H9 (cell line): ENCODE measurements around the gene RXYLT1. TPM values are rescaled to one million over a fixed set of nuclear protein-coding genes. Genes with fewer than 3 reads are reported as not detected.
A peak's percentile ranks its signal among the peaks of the same experiment; 100 is the strongest.

Experiments used
- DNase-seq: peaks from one replicate; pipeline ENCODE4 v3.0.0-alpha.2; 2017
- H2AFZ ChIP-seq: one replicate; pipeline ENCODE4 v1.6.1; 2013; ENCODE audit warnings: mild to moderate bottlenecking, low read length, control low read depth, moderate library complexity
- H2AK5ac ChIP-seq: 2 replicates; pipeline ENCODE4 v1.6.1; 2013; ENCODE audit warnings: low read length, control low read depth, mixed read lengths; ENCODE audit not compliant: insufficient read length
- H2BK120ac ChIP-seq: one replicate; pipeline ENCODE4 v1.6.1; 2013; ENCODE audit warnings: low read depth, mild to moderate bottlenecking, low read length, control low read depth, inconsistent platforms; ENCODE audit not compliant: poor library complexity, severe bottlenecking
- H2BK12ac ChIP-seq: 2 replicates; pipeline ENCODE4 v1.6.1; 2013; ENCODE audit warnings: low read length, control low read depth, mixed read lengths, low read depth; ENCODE audit not compliant: insufficient read length
- H2BK15ac ChIP-seq: 2 replicates; pipeline ENCODE4 v1.6.1; 2013; ENCODE audit warnings: low read depth, low read length, control low read depth
- H2BK20ac ChIP-seq: one replicate; pipeline ENCODE4 v1.6.1; 2013; ENCODE audit warnings: low read depth, mild to moderate bottlenecking, low read length, control low read depth, inconsistent platforms; ENCODE audit not compliant: poor library complexity, severe bottlenecking
- H2BK5ac ChIP-seq: 2 replicates; pipeline ENCODE4 v1.6.1; 2013; ENCODE audit warnings: low read length, control low read depth, mixed read lengths; ENCODE audit not compliant: insufficient read length
- H3K14ac ChIP-seq: 2 replicates; pipeline ENCODE4 v1.6.1; 2013; ENCODE audit warnings: low read length, control low read depth; ENCODE audit not compliant: insufficient read depth
- H3K18ac ChIP-seq: 2 replicates; pipeline ENCODE4 v1.6.1; 2013; ENCODE audit warnings: low read depth, mild to moderate bottlenecking, mixed read lengths, low read length, control low read depth; ENCODE audit not compliant: insufficient read length
- H3K23ac ChIP-seq: 2 replicates; pipeline ENCODE4 v1.6.1; 2013; ENCODE audit warnings: low read length, control low read depth, mixed read lengths, low read depth; ENCODE audit not compliant: insufficient read length
- H3K23me2 ChIP-seq: 2 replicates; pipeline ENCODE4 v1.6.1; 2013; ENCODE audit warnings: low read depth, mild to moderate bottlenecking, mixed read lengths, low read length, control low read depth; ENCODE audit not compliant: insufficient read length, poor library complexity, severe bottlenecking
- H3K27ac ChIP-seq: 2 replicates; pipeline ENCODE4 v1.5.1; 2013; ENCODE audit warnings: low read length, control low read depth, mixed read lengths, low read depth; ENCODE audit not compliant: insufficient read length
- H3K27me3 ChIP-seq: 2 replicates; pipeline ENCODE4 v1.6.1; 2013; ENCODE audit warnings: low read length, control low read depth, inconsistent platforms; ENCODE audit not compliant: insufficient read depth
- H3K4ac ChIP-seq: 2 replicates; pipeline ENCODE4 v1.6.1; 2013; ENCODE audit warnings: low read depth, mild to moderate bottlenecking, control low read depth, inconsistent platforms, low read length, moderate library complexity
- H3K4me1 ChIP-seq: 2 replicates; pipeline ENCODE4 v1.6.1; 2013; ENCODE audit warnings: low read length, control low read depth, inconsistent platforms; ENCODE audit not compliant: insufficient read depth
- H3K4me2 ChIP-seq: 2 replicates; pipeline ENCODE4 v1.6.1; 2013; ENCODE audit warnings: low read length, control low read depth, mixed read lengths; ENCODE audit not compliant: insufficient read length, insufficient read depth
- H3K56ac ChIP-seq: 2 replicates; pipeline ENCODE4 v1.6.1; 2013; ENCODE audit warnings: low read depth, mild to moderate bottlenecking, mixed read lengths, low read length, control low read depth; ENCODE audit not compliant: insufficient read length
- H3K79me1 ChIP-seq: 2 replicates; pipeline ENCODE4 v1.6.1; 2013; ENCODE audit warnings: low read depth, mild to moderate bottlenecking, moderate library complexity, low read length, control low read depth, inconsistent platforms; ENCODE audit not compliant: insufficient read depth, poor library complexity, severe bottlenecking
- H3K79me2 ChIP-seq: 2 replicates; pipeline ENCODE4 v1.6.1; 2013; ENCODE audit warnings: low read length, control low read depth, inconsistent platforms; ENCODE audit not compliant: insufficient read depth
- H3K9ac ChIP-seq: 2 replicates; pipeline ENCODE4 v1.6.1; 2013; ENCODE audit warnings: low read length, control low read depth, mixed read lengths; ENCODE audit not compliant: insufficient read length; ENCODE audit errors: extremely low read depth
- H3K9me3 ChIP-seq: one replicate; pipeline ENCODE4 v1.6.1; 2013; ENCODE audit warnings: low read depth, low read length, inconsistent platforms; ENCODE audit not compliant: control insufficient read depth
- H3T11ph ChIP-seq: one replicate; pipeline ENCODE4 v1.6.1; 2013; ENCODE audit warnings: mild to moderate bottlenecking, low read length, control low read depth, inconsistent platforms
- H4K20me1 ChIP-seq: one replicate; pipeline ENCODE4 v1.6.1; 2013; ENCODE audit not compliant: control insufficient read depth, insufficient read length, insufficient read depth
- H4K5ac ChIP-seq: 2 replicates; pipeline ENCODE4 v1.6.1; 2013; ENCODE audit warnings: low read depth, mild to moderate bottlenecking, mixed read lengths, low read length, control low read depth; ENCODE audit not compliant: insufficient read length
- H4K8ac ChIP-seq: replicated peaks from 2 replicates; pipeline ENCODE4 v1.6.1; 2013; ENCODE audit warnings: low read length, control low read depth, mixed read lengths, low read depth; ENCODE audit not compliant: insufficient read length
- H4K91ac ChIP-seq: 2 replicates; pipeline ENCODE4 v1.6.1; 2013; ENCODE audit warnings: low read depth, mild to moderate bottlenecking, moderate library complexity, mixed read lengths, low read length, control low read depth; ENCODE audit not compliant: insufficient read length
- H3K27ac Mint-ChIP-seq, 3 experiments: 2 replicates in 2 of 3; 3 replicates in 1 of 3; pipeline ENCODE4 v1.8.0; 2020 to 2021; ENCODE audit warnings: mixed read lengths in 3 of 3, mild to moderate bottlenecking in 1 of 3, moderate library complexity in 1 of 3
- H3K27me3 Mint-ChIP-seq: 2 replicates; pipeline ENCODE4 v1.8.0; 2021; ENCODE audit warnings: low read depth, mild to moderate bottlenecking, moderate library complexity, mixed read lengths
- H3K36me3 Mint-ChIP-seq, 3 experiments: 2 replicates in 2 of 3; 3 replicates in 1 of 3; pipeline ENCODE4 v1.8.0; 2020 to 2021; ENCODE audit warnings: low read depth in 3 of 3, mixed read lengths in 3 of 3; ENCODE audit not compliant: insufficient read depth in 1 of 3
- H3K4me1 Mint-ChIP-seq, 2 experiments: 2 replicates each; pipeline ENCODE4 v1.8.0; 2020; ENCODE audit warnings: mixed read lengths in 2 of 2
- H3K4me3 Mint-ChIP-seq, 2 experiments: 2 replicates in 1 of 2; 3 replicates in 1 of 2; pipeline ENCODE4 v1.8.0; 2020 to 2021; ENCODE audit warnings: mild to moderate bottlenecking in 2 of 2, mixed read lengths in 2 of 2, moderate library complexity in 1 of 2
- H3K9me3 Mint-ChIP-seq, 2 experiments: 2 replicates in 1 of 2; 3 replicates in 1 of 2; pipeline ENCODE4 v1.8.0; 2020; ENCODE audit warnings: mild to moderate bottlenecking in 2 of 2, mixed read lengths in 2 of 2, moderate library complexity in 1 of 2
- WGBS: extraction: QIAGEN DNeasy Blood & Tissue Kit; methylation state at CpG from one replicate; pipeline ENCODE4 v1.1.7; 2013; ENCODE audit warnings: missing lambda C conversion rate, low lambda C conversion rate, mixed read lengths; ENCODE audit not compliant: insufficient read length; ENCODE audit errors: extremely low coverage; 5-methylcytosine and 5-hydroxymethylcytosine counted together
- total RNA-seq: library from RNA; stranded (reverse); gene quantifications from 2 replicates; pipeline ENCODE4 v1.2.1, GENCODE V29; 2021
- TF ChIP-seq, protein P1 (sequence below): fragments of 200-600 bp; sonication (generic); conservative IDR thresholded peaks from 3 replicates; pipeline ENCODE4 v1.8.0; 2021; ENCODE audit warnings: antibody characterized with exemption, mild to moderate bottlenecking

Gene RXYLT1
- total RNA-seq, 1 experiment from 2014 or later: 10.1 TPM

DNA sequence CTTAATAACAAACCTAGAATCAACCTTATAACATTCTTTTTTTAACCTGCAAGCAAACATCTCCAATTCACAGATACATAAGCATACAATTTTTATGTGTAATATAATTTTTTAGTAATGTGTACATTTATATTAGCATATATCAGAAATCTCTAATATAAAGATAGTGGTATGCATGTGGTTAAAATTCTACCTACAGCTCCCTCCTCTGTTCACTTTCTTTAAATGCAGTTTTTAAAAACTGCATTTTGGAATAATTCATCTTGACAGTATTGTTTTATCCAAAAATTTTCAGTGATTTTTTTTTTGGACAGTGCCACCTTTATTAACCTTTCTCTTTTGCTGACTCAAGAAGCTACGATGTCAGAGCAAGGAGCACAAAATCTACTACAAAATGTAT, 13.2 kb upstream of the RXYLT1 start:
- no peaks in the 10 kb centered on the region for H3K27me3 ChIP-seq
- H2BK15ac ChIP-seq: no peak overlapping the region
- no peaks in the 10 kb centered on the region for H3K23me2 ChIP-seq
- no peak overlapping the region for H2BK120ac ChIP-seq
- H3T11ph ChIP-seq: no peak overlapping the region
- no peak overlapping the region for H4K5ac ChIP-seq
- no peak overlapping the region for H3K14ac ChIP-seq
- H2BK5ac ChIP-seq: no peak overlapping the region
- H3K79me1 ChIP-seq: no peaks in the 10 kb centered on the region
- no peak overlapping the region for H3K4ac ChIP-seq
- no peak overlapping the region for H3K18ac ChIP-seq
- Mint-ChIP-seq H3K27me3 (no peaks in the 10 kb centered on the region), H3K27ac (no peak overlapping the region), H3K4me3 (no peak overlapping the region), H3K4me1 (no peaks in the 10 kb centered on the region), H3K9me3 (peaks cover 8 to 10% of the 10 kb centered on the region in 2 experiments; a peak in 4 of 5 replicates), H3K36me3 (peaks cover 0 to 4% (median 0%) of the 10 kb centered on the region in 3 experiments; a peak in 1 of 7 replicates)
- H3K4me1 ChIP-seq: no peaks in the 10 kb centered on the region
- H3K9ac ChIP-seq: no peak overlapping the region
- no peaks in the 10 kb centered on the region for H3K9me3 ChIP-seq
- no peaks in the 10 kb centered on the region for H3K79me2 ChIP-seq
- H4K8ac ChIP-seq: no peak overlapping the region
- H4K20me1 ChIP-seq: no peaks in the 10 kb centered on the region
- no peak overlapping the region for H2BK20ac ChIP-seq
- no peak overlapping the region for H4K91ac ChIP-seq
- H3K27ac ChIP-seq: no peak overlapping the region
- H3K4me2 ChIP-seq: no peak overlapping the region
- no peak overlapping the region for H2AK5ac ChIP-seq
- no peak overlapping the region for H2BK12ac ChIP-seq
- DNase-seq: no peak
- H3K56ac ChIP-seq: no peak overlapping the region
- WGBS: no CpG with 5 or more reads among the region's 1 CpG
- H3K23ac ChIP-seq: no peak overlapping the region
- TF ChIP-seq, protein P1, sequence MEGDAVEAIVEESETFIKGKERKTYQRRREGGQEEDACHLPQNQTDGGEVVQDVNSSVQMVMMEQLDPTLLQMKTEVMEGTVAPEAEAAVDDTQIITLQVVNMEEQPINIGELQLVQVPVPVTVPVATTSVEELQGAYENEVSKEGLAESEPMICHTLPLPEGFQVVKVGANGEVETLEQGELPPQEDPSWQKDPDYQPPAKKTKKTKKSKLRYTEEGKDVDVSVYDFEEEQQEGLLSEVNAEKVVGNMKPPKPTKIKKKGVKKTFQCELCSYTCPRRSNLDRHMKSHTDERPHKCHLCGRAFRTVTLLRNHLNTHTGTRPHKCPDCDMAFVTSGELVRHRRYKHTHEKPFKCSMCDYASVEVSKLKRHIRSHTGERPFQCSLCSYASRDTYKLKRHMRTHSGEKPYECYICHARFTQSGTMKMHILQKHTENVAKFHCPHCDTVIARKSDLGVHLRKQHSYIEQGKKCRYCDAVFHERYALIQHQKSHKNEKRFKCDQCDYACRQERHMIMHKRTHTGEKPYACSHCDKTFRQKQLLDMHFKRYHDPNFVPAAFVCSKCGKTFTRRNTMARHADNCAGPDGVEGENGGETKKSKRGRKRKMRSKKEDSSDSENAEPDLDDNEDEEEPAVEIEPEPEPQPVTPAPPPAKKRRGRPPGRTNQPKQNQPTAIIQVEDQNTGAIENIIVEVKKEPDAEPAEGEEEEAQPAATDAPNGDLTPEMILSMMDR: 0 out of 3 replicates have a peak, but pooled peaks have one; percentile 29
- H2AFZ ChIP-seq: no peak overlapping the region
